ENCODE data around the gene SLC35F2. TPM values are rescaled to one million over a fixed set of nuclear protein-coding genes. Genes with fewer than 3 reads are reported as not detected.

Gene SLC35F2
- total RNA-seq, 2 experiments from 2014 or later = 4.7 to 5.3 TPM

- H3K36me3 Mint-ChIP-seq = no peaks in the 10 kb centered on the region
- DNase-seq (no peak), ATAC-seq (ENCODE audit: low read depth) (no peak)
- no peak overlapping the region for H3K4me3 Mint-ChIP-seq
- peaks cover 20% of the 10 kb centered on the region for H3K27me3 Mint-ChIP-seq
- POLR2A ChIA-PET = no interaction called here
- H3K9me3 Mint-ChIP-seq = no peaks in the 10 kb centered on the region
- no peak overlapping the region for H3K27ac Mint-ChIP-seq
- no peaks in the 10 kb centered on the region for H3K4me1 Mint-ChIP-seq
Observed at GRCh38 chr11:107757661-107758060, 100.9 kb downstream of the SLC35F2 start.

GRCh38 chr11:107756553-107756952, 102.0 kb downstream of the SLC35F2 start:
- ATAC-seq (ENCODE audit: low read depth) = no peak
- H3K9me3 Mint-ChIP-seq = no peaks in the 10 kb centered on the region
- H3K27ac Mint-ChIP-seq = no peak overlapping the region
- no peak overlapping the region for H3K4me3 Mint-ChIP-seq
- POLR2A ChIA-PET = no interaction called here
- peaks cover 10% of the 10 kb centered on the region for H3K27me3 Mint-ChIP-seq
- no peaks in the 10 kb centered on the region for H3K36me3 Mint-ChIP-seq
- no peaks in the 10 kb centered on the region for H3K4me1 Mint-ChIP-seq
- no peak for DNase-seq

- no peaks in the 10 kb centered on the region for H3K36me3 Mint-ChIP-seq
- DNase-seq (no peak), ATAC-seq (ENCODE audit: low read depth) (no peak)
- no peak overlapping the region for H3K27ac Mint-ChIP-seq
- no peaks in the 10 kb centered on the region for H3K9me3 Mint-ChIP-seq
- H3K27me3 Mint-ChIP-seq = peaks cover 14% of the 10 kb centered on the region
- no peak overlapping the region for H3K4me3 Mint-ChIP-seq
- no peaks in the 10 kb centered on the region for H3K4me1 Mint-ChIP-seq
- POLR2A ChIA-PET = no interaction called here
Observed at GRCh38 chr11:107752949-107753822, 105.4 kb downstream of the SLC35F2 start.

GRCh38 chr11:107752508-107752907, 106.1 kb downstream of the SLC35F2 start:
- POLR2A ChIA-PET = no interaction called here

GRCh38 chr11:107751082-107751481, 107.5 kb downstream of the SLC35F2 start:
- H3K36me3 Mint-ChIP-seq = no peaks in the 10 kb centered on the region
- no peak overlapping the region for H3K4me3 Mint-ChIP-seq
- ATAC-seq (ENCODE audit: low read depth) (no peak), DNase-seq (no peak)
- H3K9me3 Mint-ChIP-seq = no peaks in the 10 kb centered on the region
- H3K27me3 Mint-ChIP-seq = peaks cover 17% of the 10 kb centered on the region
- H3K27ac Mint-ChIP-seq = no peak overlapping the region
- no peaks in the 10 kb centered on the region for H3K4me1 Mint-ChIP-seq
- POLR2A ChIA-PET = no interaction called here

More at GRCh38 chr11:107752508-107752907, 106.1 kb downstream of the SLC35F2 start:
- H3K4me1 Mint-ChIP-seq = no peaks in the 10 kb centered on the region
- DNase-seq (no peak), ATAC-seq (ENCODE audit: low read depth) (no peak)
- no peak overlapping the region for H3K4me3 Mint-ChIP-seq
- H3K27ac Mint-ChIP-seq = no peak overlapping the region
- no peaks in the 10 kb centered on the region for H3K9me3 Mint-ChIP-seq
- no peaks in the 10 kb centered on the region for H3K36me3 Mint-ChIP-seq
- H3K27me3 Mint-ChIP-seq = peaks cover 15% of the 10 kb centered on the region

- Mint-ChIP-seq H3K36me3 (no peaks in the 10 kb centered on the region), H3K4me1 (no peaks in the 10 kb centered on the region), H3K27me3 (peaks cover 16% of the 10 kb centered on the region), H3K9me3 (no peaks in the 10 kb centered on the region), H3K27ac (no peak overlapping the region), H3K4me3 (no peak overlapping the region)
- POLR2A ChIA-PET = no interaction called here
- ATAC-seq (ENCODE audit: low read depth) = no peak
- DNase-seq = no peak
Observed at GRCh38 chr11:107750313-107750712, 108.3 kb downstream of the SLC35F2 start.

- no peak overlapping the region for H3K4me3 Mint-ChIP-seq
Observed at GRCh38 chr11:107747622-107748021, 111.0 kb downstream of the SLC35F2 start.

GRCh38 chr11:107744736-107745135, 113.9 kb downstream of the SLC35F2 start:
- peaks cover 16% of the 10 kb centered on the region for H3K27me3 Mint-ChIP-seq
- POLR2A ChIA-PET = no interaction called here
- H3K27ac Mint-ChIP-seq = no peak overlapping the region
- H3K4me3 Mint-ChIP-seq = no peak overlapping the region
- no peaks in the 10 kb centered on the region for H3K9me3 Mint-ChIP-seq
- no peaks in the 10 kb centered on the region for H3K36me3 Mint-ChIP-seq
- ATAC-seq (ENCODE audit: low read depth) = no peak
- DNase-seq = no peak
- H3K4me1 Mint-ChIP-seq = no peaks in the 10 kb centered on the region

More at GRCh38 chr11:107747622-107748021, 111.0 kb downstream of the SLC35F2 start:
- ATAC-seq (ENCODE audit: low read depth) (no peak), DNase-seq (no peak)
- H3K9me3 Mint-ChIP-seq = no peaks in the 10 kb centered on the region
- no peaks in the 10 kb centered on the region for H3K36me3 Mint-ChIP-seq
- H3K4me1 Mint-ChIP-seq = no peaks in the 10 kb centered on the region
- H3K27me3 Mint-ChIP-seq = peaks cover 16% of the 10 kb centered on the region
- POLR2A ChIA-PET = no interaction called here
- no peak overlapping the region for H3K27ac Mint-ChIP-seq

- POLR2A ChIA-PET = no interaction called here
- H3K36me3 Mint-ChIP-seq = no peaks in the 10 kb centered on the region
- DNase-seq = no peak
- H3K4me3 Mint-ChIP-seq = no peak overlapping the region
- peaks cover 10% of the 10 kb centered on the region for H3K27me3 Mint-ChIP-seq
- no peak for ATAC-seq (ENCODE audit: low read depth)
- no peaks in the 10 kb centered on the region for H3K4me1 Mint-ChIP-seq
- peak overlapping the region; percentile 31 for H3K27ac Mint-ChIP-seq
- H3K9me3 Mint-ChIP-seq = no peaks in the 10 kb centered on the region
Observed at GRCh38 chr11:107743191-107743590, 115.4 kb downstream of the SLC35F2 start.

- DNase-seq (no peak), ATAC-seq (ENCODE audit: low read depth) (peak; percentile 33)
- Mint-ChIP-seq H3K27me3 (peaks cover 9% of the 10 kb centered on the region), H3K27ac (no peak overlapping the region), H3K4me1 (no peaks in the 10 kb centered on the region), H3K9me3 (peaks cover 2% of the 10 kb centered on the region), H3K4me3 (no peak overlapping the region), H3K36me3 (no peaks in the 10 kb centered on the region)
- POLR2A ChIA-PET = no interaction called here
Observed at GRCh38 chr11:107741044-107741823, 117.4 kb downstream of the SLC35F2 start.

Other genes starting within 250 kb of the SLC35F2 start
- gene SLN, start 146.7 kb downstream of the SLC35F2 start, total RNA-seq = not detected
- gene RAB39A, start 69.7 kb upstream of the SLC35F2 start, total RNA-seq = under 1 TPM in 1 of 2 experiments, not detected in 1; 0.43 TPM
- gene CUL5, start 150.1 kb upstream of the SLC35F2 start, total RNA-seq = 10 to 100 TPM; 29.3 to 30.2 TPM